K562 (cell line): Measurements from ENCODE around the gene CLTC. TPM values are rescaled to one million over a fixed set of nuclear protein-coding genes. Genes with fewer than 3 reads are reported as not detected.

Experiments used
- ATAC-seq: fragments of 200-7000 bp; cut with Tn5 transposase; 3 replicates; pipeline ENCODE4 v1.9.1; 2020; ENCODE audit warnings: moderate library complexity
- BruUV-seq: library from RNA; stranded (reverse); fragments of 400-500 nt; replicated peaks from 2 replicates; lab custom pipeline; 2021; lab: Mats Ljungman, UMichigan
- CTCF ChIA-PET: fragments of 300-600 bp; formaldehyde crosslinking; extraction: SDS; loops from one replicate; lab custom pipeline; 2021; ENCODE audit warnings: low intra/inter-chr PET ratio; lab: Yijun Ruan, JAX
- POLR2A ChIA-PET: fragments of 300-600, 350-650 bp; sonication (Branson Sonifier 250); formaldehyde crosslinking; extraction: SDS; loops from one replicate; lab custom pipeline; 2021; ENCODE audit warnings: antibody characterized with exemption, inconsistent platforms; lab: Yijun Ruan, JAX
- DNase-seq, 4 experiments: peaks; one replicate each; pipeline versions ENCODE4 v3.0.0 to v3.0.0-alpha.2; 2011 to 2018; ENCODE audit warnings: low spot score in 3 of 4, mixed read lengths in 3 of 4; ENCODE audit errors: extremely low read depth in 1 of 4
- FAIRE-seq: peaks from 2 replicates; lab custom pipeline; 2011; peaks lifted over from hg19 to GRCh38; lab: Jason Lieb, UNC
- H2AFZ ChIP-seq: 2 replicates; pipeline ENCODE4 v1.6.0; 2011; ENCODE audit warnings: low read depth, low read length, control low read depth, inconsistent platforms
- H3K27ac ChIP-seq: fragments of 200-600 bp; 3 replicates; pipeline ENCODE4 v1.8.0; 2011; ENCODE audit warnings: low read depth, mild to moderate bottlenecking, control low read depth, inconsistent platforms, low read length, moderate library complexity, mixed read lengths; ENCODE audit errors: extremely low read depth
- H3K27me3 ChIP-seq, 2 experiments: fragments of 300-600 bp in 1 of 2; 2 replicates in 1 of 2; 3 replicates in 1 of 2; pipeline versions ENCODE4 v1.6.0 to v1.8.0; 2011; ENCODE audit warnings: inconsistent platforms in 2 of 2, low read length in 2 of 2, mild to moderate bottlenecking in 1 of 2, mixed read lengths in 1 of 2, moderate library complexity in 1 of 2; ENCODE audit not compliant: control insufficient read depth in 2 of 2, insufficient read depth in 2 of 2
- H3K36me3 ChIP-seq: fragments of 300-600 bp; 3 replicates; pipeline ENCODE4 v1.8.0; 2011; ENCODE audit warnings: mild to moderate bottlenecking, low read length, inconsistent platforms; ENCODE audit not compliant: control insufficient read depth, insufficient read depth
- H3K4me1 ChIP-seq, 2 experiments: fragments of 200-600 bp in 1 of 2; replicated peaks in 1 of 2; 2 replicates in 1 of 2; 3 replicates in 1 of 2; pipeline versions ENCODE4 v1.5.1 to v1.8.0; 2011; ENCODE audit warnings: inconsistent platforms in 2 of 2, low read length in 2 of 2, mild to moderate bottlenecking in 1 of 2, mixed read lengths in 1 of 2, moderate library complexity in 1 of 2; ENCODE audit not compliant: control insufficient read depth in 2 of 2, insufficient read depth in 2 of 2
- H3K4me2 ChIP-seq: 2 replicates; pipeline ENCODE4 v1.6.1; 2011; ENCODE audit warnings: low read length, control low read depth, inconsistent platforms, mixed read lengths; ENCODE audit not compliant: insufficient read depth
- H3K4me3 ChIP-seq: fragments of 200-600 bp; sonication (generic), shearing (Covaris generic); 2 replicates; pipeline ENCODE4 v1.5.1; 2016; ENCODE audit warnings: control low read depth, inconsistent platforms
- H3K79me2 ChIP-seq: fragments of 200-600 bp; 3 replicates; pipeline ENCODE4 v1.8.0; 2011; ENCODE audit warnings: low read length, inconsistent platforms; ENCODE audit not compliant: control insufficient read depth, insufficient read depth
- H3K9ac ChIP-seq, 2 experiments: 2 replicates each; pipeline versions ENCODE4 v1.6.0 to v1.6.1; 2011; ENCODE audit warnings: low read depth in 2 of 2, low read length in 2 of 2, control low read depth in 1 of 2, inconsistent platforms in 1 of 2, mild to moderate bottlenecking in 1 of 2, mixed read lengths in 1 of 2; ENCODE audit not compliant: insufficient read depth in 1 of 2
- H3K9me1 ChIP-seq: one replicate; pipeline ENCODE4 v1.6.0; 2011; ENCODE audit warnings: inconsistent platforms, mild to moderate bottlenecking, low read length, moderate library complexity; ENCODE audit not compliant: control insufficient read depth, insufficient read depth
- H3K9me3 ChIP-seq: replicated peaks from 2 replicates; pipeline ENCODE4 v1.5.1; 2011; ENCODE audit warnings: low read depth, low read length, inconsistent platforms; ENCODE audit not compliant: control insufficient read depth, insufficient read depth
- H4K20me1 ChIP-seq: replicated peaks from 2 replicates; pipeline ENCODE4 v1.6.1; 2011; ENCODE audit warnings: low read length, inconsistent platforms, mixed read lengths; ENCODE audit not compliant: control insufficient read depth, insufficient read depth
- CREB3L1 ChIP-seq: fragments of 450-650 bp; IDR thresholded peaks from 2 replicates; pipeline ENCODE4 v1.6.1; 2014; ENCODE audit warnings: low read depth, mild to moderate bottlenecking, moderate library complexity, borderline replicate concordance
- GTF2A2 ChIP-seq: IDR thresholded peaks from 2 replicates; pipeline ENCODE4 v1.6.1; 2016; ENCODE audit warnings: mild to moderate bottlenecking, missing genetic modification characterization, missing compliant biosample characterization
- HDAC3 ChIP-seq: fragments of 450-650 bp; IDR thresholded peaks from 2 replicates; pipeline ENCODE4 v1.6.1; 2018; ENCODE audit warnings: borderline replicate concordance, mild to moderate bottlenecking, moderate library complexity; ENCODE audit not compliant: partially characterized antibody
- KDM4B ChIP-seq, 2 experiments: fragments of 450-650 bp in 1 of 2; sonication (generic) in 1 of 2; IDR thresholded peaks; 2 replicates each; pipeline ENCODE4 v1.6.1; 2016 to 2017; ENCODE audit warnings: borderline replicate concordance in 2 of 2, antibody characterized with exemption in 1 of 2, low read depth in 1 of 2, mild to moderate bottlenecking in 1 of 2
- MAFG ChIP-seq: fragments of 450-650 bp; conservative IDR thresholded peaks from 2 replicates; pipeline ENCODE4 v1.6.1; 2016; ENCODE audit warnings: missing genetic modification characterization, missing compliant biosample characterization
- SNIP1 ChIP-seq: fragments of 450-650 bp; IDR thresholded peaks from 2 replicates; pipeline ENCODE4 v1.7.1; 2017; ENCODE audit warnings: low read depth, mild to moderate bottlenecking
- TAL1 ChIP-seq: fragments of 450-650 bp; IDR thresholded peaks from 2 replicates; pipeline ENCODE4 v1.6.1; 2016; ENCODE audit warnings: mild to moderate bottlenecking
- U2AF2 ChIP-seq: fragments of 200-400 bp; formaldehyde crosslinking; optimal IDR thresholded peaks from 2 replicates; pipeline ENCODE3; 2017; ENCODE audit warnings: low read depth, mild to moderate bottlenecking, low read length
- WHSC1 ChIP-seq: IDR thresholded peaks from one replicate; pipeline ENCODE4 v1.6.1; 2012; ENCODE audit warnings: low read length, control low read depth, inconsistent platforms
- ZNF121 ChIP-seq: sonication (generic); formaldehyde crosslinking; conservative IDR thresholded peaks from 2 replicates; pipeline ENCODE4 v1.8.0; 2022; ENCODE audit warnings: missing genetic modification reagents
- ZNF24 ChIP-seq: fragments of 450-650 bp; IDR thresholded peaks from 2 replicates; pipeline ENCODE4 v1.6.1; 2016
- ZNF655 ChIP-seq: fragments of 250-450 bp; sonication (Bioruptor Pico); IDR thresholded peaks from 2 replicates; pipeline ENCODE4 v1.5.0; 2021
- ZNF780A ChIP-seq: fragments of 250-450 bp; sonication (Bioruptor Pico); IDR thresholded peaks from 2 replicates; pipeline ENCODE4 v1.5.0; 2021; ENCODE audit warnings: mild to moderate bottlenecking
- WGBS: fragments of 100-300 bp; shearing (Covaris generic); methylation state at CpG from one replicate; pipeline ENCODE4 v1.1.6; 2016; ENCODE audit warnings: low coverage, mixed read lengths; ENCODE audit not compliant: insufficient coverage; ENCODE audit errors: missing lambda C conversion rate; 5-methylcytosine and 5-hydroxymethylcytosine counted together
- in situ Hi-C: fragments of 300-500 bp; cut with MboI; formaldehyde crosslinking; loops from 4 replicates; pipeline ENCODE4 v1.15.0; 2018; ENCODE audit warnings: inconsistent platforms, mixed read lengths
- intact Hi-C: fragments of 100-400 bp; cut with micrococcal nuclease; formaldehyde crosslinking; loops from 2 replicates; pipeline ENCODE4 v1.14.2; 2022
- polyA plus RNA-seq, 8 experiments: library from polyadenylated mRNA; depleted of rRNA in 4 of 8; stranded (reverse) in 5 of 8; unstranded in 3 of 8; fragments of >200 nt; fragmentation: Nextera tagmentation in 2 of 8; fragmentation: Illumina TruSeq in 1 of 8; extraction: Ambion mirVana in 2 of 8; extraction: Trizol in 1 of 8; gene quantifications; 2 replicates each; pipeline versions ENCODE4 v1.2.1 to v1.2.3, GENCODE V29; 2011 to 2014; ENCODE audit warnings: inconsistent platforms in 1 of 8, missing spikeins in 1 of 8
- total RNA-seq, 7 experiments: library from RNA; depleted of rRNA in 6 of 7; stranded (reverse); fragments of >200 nt in 6 of 7; fragmentation: Illumina TruSeq in 2 of 7; extraction: Trizol in 2 of 7; gene quantifications; 2 replicates each; pipeline versions ENCODE4 v1.2.1 to v1.2.3, GENCODE V29; 2011 to 2021; ENCODE audit warnings: low replicate concordance in 1 of 7

The CLTC gene
- total and polyA plus RNA-seq, 9 of the 15 experiments (the other 6 are each of a cell fraction or from before 2014, with no cell fraction given) = 115 to 267 (median 174) TPM

- Histone ChIP-seq H3K27ac (no peak overlapping the region), H3K79me2 (peaks cover 4% of the 10 kb centered on the region; the same call in 2 of the 3 replicates), H3K9me3 (no peaks in the 10 kb centered on the region), H3K4me1 (no peaks in the 10 kb centered on the region), H3K36me3 (peaks cover 97% of the 10 kb centered on the region), H3K9ac (no peak overlapping the region), H3K9me1 (no peaks in the 10 kb centered on the region), H4K20me1 (0 out of 2 replicates have a peak, but pooled peaks cover 4% of the 10 kb centered on the region), H3K27me3 (no peaks in the 10 kb centered on the region), H3K4me2 (no peak overlapping the region), H3K4me3 (no peak overlapping the region), H2AFZ (no peak overlapping the region)
- POLR2A ChIA-PET = no interaction called here
- 86% methylated on average over 5 of the region's 5 CpGs for WGBS
- no TSS peak for BruUV-seq
- in situ Hi-C loops = no loop called here
- intact Hi-C loops = no loop called here
- DNase-seq (no peak), ATAC-seq (no peak), FAIRE-seq (no peak)
- TF ChIP-seq ZNF24 = no peak
- TF ChIP-seq ZNF121 (CRISPR knock-in tag) = no peak
- no peak for TF ChIP-seq HDAC3
- no peak for TF ChIP-seq MAFG (tag)
- TF ChIP-seq KDM4B (IDR thresholded peaks at IDR 0.05; ENCODE audit: borderline replicate concordance in 2 of 2, low read depth in 1 of 2) = no peak
- CTCF ChIA-PET = no interaction called here
Observed at GRCh38 chr17:59666235-59666634, 46.5 kb downstream of the CLTC start.

GRCh38 chr17:59668816-59669215 lies 49.1 kb downstream of the CLTC start:
- BruUV-seq = no TSS peak
- intact Hi-C loops = no loop called here
- no peak for TF ChIP-seq ZNF780A
- no peak for TF ChIP-seq ZNF655 (CRISPR knock-in tag)
- TF ChIP-seq TAL1 = no peak
- TF ChIP-seq GTF2A2 = no peak
- no peak for TF ChIP-seq U2AF2
- no peak for TF ChIP-seq SNIP1
- TF ChIP-seq CREB3L1 = no peak
- TF ChIP-seq WHSC1 = no peak

More at GRCh38 chr17:59668816-59669215, 49.1 kb downstream of the CLTC start:
- CTCF ChIA-PET = no interaction called here
- Histone ChIP-seq H3K79me2 (peaks cover 12% of the 10 kb centered on the region; the same call in 2 of the 3 replicates), H2AFZ (no peak overlapping the region), H3K9ac (no peak overlapping the region), H3K4me3 (no peak overlapping the region), H3K9me1 (no peaks in the 10 kb centered on the region), H3K27me3 (no peaks in the 10 kb centered on the region), H3K4me1 (no peaks in the 10 kb centered on the region), H3K9me3 (no peaks in the 10 kb centered on the region), H3K27ac (no peak overlapping the region), H4K20me1 (no peaks in the 10 kb centered on the region), H3K4me2 (no peak overlapping the region), H3K36me3 (peaks cover 96% of the 10 kb centered on the region)
- FAIRE-seq (no peak), ATAC-seq (no peak), DNase-seq (no peak)
- in situ Hi-C loops = no loop called here
- POLR2A ChIA-PET = interaction anchor here (1.0 to 4.2 kb wide), 3 partner anchors 8 to 39 kb away, joined by 5 to 19 read pairs (median 17); partner anchors contain the start of genes PTRH2 and VMP1
- WGBS = 98% methylated on average over 3 of the region's 3 CpGs
